Endometrium (tissue), 2 donors: Measurements from ENCODE around the gene SOWAHD.
"Not testable (repeated sequence)": the region's sequence is repeated elsewhere in the genome, so short reads cannot be mapped to it uniquely, and the experiment has no call there.

Source experiments
- FAIRE-seq: peaks from 2 replicates; lab custom pipeline; 2012; peaks lifted over from hg19 to GRCh38; lab: Jason Lieb, UNC
- donor health status: control.
- donor health status: control.

The SOWAHD gene

GRCh38 chrX:119757979-119758730 is at the start of gene SOWAHD:
Gene SOWAHD (plus strand): TSS chrX:119758588. CDS start chrX:119758668, 80 bp downstream.
- no peak for FAIRE-seq

- FAIRE-seq, result no peak
Measured at GRCh38 chrX:119708936-119709335, 49.5 kb upstream of the SOWAHD start.

- no peak for FAIRE-seq
Measured at GRCh38 chrX:119709630-119710029, 48.8 kb upstream of the SOWAHD start.

- no peak for FAIRE-seq
Measured at GRCh38 chrX:119721487-119721886, 36.9 kb upstream of the SOWAHD start.

GRCh38 chrX:119721926-119722325 is 36.5 kb upstream of the SOWAHD start:
- FAIRE-seq, result no peak

GRCh38 chrX:119726900-119727555 is 31.4 kb upstream of the SOWAHD start:
- FAIRE-seq, result no peak

- no peak for FAIRE-seq
Measured at GRCh38 chrX:119728487-119728886, 29.9 kb upstream of the SOWAHD start.

- no peak for FAIRE-seq
Measured at GRCh38 chrX:119729408-119730201, 28.8 kb upstream of the SOWAHD start.

- FAIRE-seq, result no peak
Measured at GRCh38 chrX:119734897-119735339, 23.5 kb upstream of the SOWAHD start.

- FAIRE-seq, result no peak
Measured at GRCh38 chrX:119735467-119735866, 22.9 kb upstream of the SOWAHD start.

GRCh38 chrX:119736206-119736764 is 22.1 kb upstream of the SOWAHD start:
- no peak for FAIRE-seq

- no peak for FAIRE-seq
Measured at GRCh38 chrX:119738742-119739141, 19.6 kb upstream of the SOWAHD start.

- FAIRE-seq, result no peak
Measured at GRCh38 chrX:119745283-119745848, 13.0 kb upstream of the SOWAHD start.

- not testable (repeated sequence) for FAIRE-seq
Measured at GRCh38 chrX:119750131-119750530, 8.3 kb upstream of the SOWAHD start.

- not testable (repeated sequence) for FAIRE-seq
Measured at GRCh38 chrX:119750751-119751150, 7.6 kb upstream of the SOWAHD start.

GRCh38 chrX:119753001-119753400 is 5.4 kb upstream of the SOWAHD start:
- no peak for FAIRE-seq

GRCh38 chrX:119753639-119754257 is 4.6 kb upstream of the SOWAHD start:
- no peak for FAIRE-seq

- no peak for FAIRE-seq
Measured at GRCh38 chrX:119755981-119756533, 2.3 kb upstream of the SOWAHD start.

- FAIRE-seq, result no peak
Measured at GRCh38 chrX:119756926-119757635, 1.3 kb upstream of the SOWAHD start.

GRCh38 chrX:119757646-119757978 is 776 bp upstream of the SOWAHD start:
- no peak for FAIRE-seq

GRCh38 chrX:119758731-119759247 is 401 bp downstream of the SOWAHD start:
- FAIRE-seq, result no peak
